Stimulated activated CD4-positive, alpha-beta T cell treated with anti-CD3 and anti-CD28 coated beads, Interleukin-12 subunit alpha, Interleukin-12 subunit beta, amount 100 ng/mL, for 48 hours (primary cell): Measurements from ENCODE around the gene TSPAN17.
"Not testable (repeated sequence)": the region's sequence is repeated elsewhere in the genome, so short reads cannot be mapped to it uniquely, and the experiment has no call there.

ENCODE experiments used
- DNase-seq, 3 donors: peaks; one replicate each; pipeline ENCODE4 v3.0.0-alpha.2; 2020; ENCODE audit warnings: low read depth in 2 of 3, low spot score in 1 of 3

The TSPAN17 gene

GRCh38 chr5:176677209-176677939 is 30.1 kb downstream of the TSPAN17 start:
- DNase-seq, result no peak

- DNase-seq, result no peak
Observed at GRCh38 chr5:176678584-176678983, 31.3 kb downstream of the TSPAN17 start.

- DNase-seq, result no peak
Observed at GRCh38 chr5:176679365-176680225, 32.3 kb downstream of the TSPAN17 start.

DNA sequence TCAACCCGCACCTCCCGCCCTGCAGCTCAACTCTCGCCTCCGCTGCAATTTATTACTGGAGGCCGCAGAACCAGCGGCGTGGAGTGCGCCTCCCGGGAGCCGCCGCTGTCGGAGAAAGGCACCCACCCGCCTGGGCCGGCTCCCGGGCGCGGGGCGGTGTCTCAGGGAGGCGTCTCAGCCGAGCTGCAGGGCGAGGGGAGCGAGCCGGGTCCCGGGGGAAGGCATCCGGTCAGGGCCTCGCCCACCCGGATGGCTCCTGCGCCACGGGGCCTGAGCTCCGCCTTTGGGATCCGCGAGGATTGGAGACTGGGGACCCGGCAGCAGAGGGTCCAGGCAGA is 32.9 kb downstream of the TSPAN17 start:
- no peak for DNase-seq

DNA sequence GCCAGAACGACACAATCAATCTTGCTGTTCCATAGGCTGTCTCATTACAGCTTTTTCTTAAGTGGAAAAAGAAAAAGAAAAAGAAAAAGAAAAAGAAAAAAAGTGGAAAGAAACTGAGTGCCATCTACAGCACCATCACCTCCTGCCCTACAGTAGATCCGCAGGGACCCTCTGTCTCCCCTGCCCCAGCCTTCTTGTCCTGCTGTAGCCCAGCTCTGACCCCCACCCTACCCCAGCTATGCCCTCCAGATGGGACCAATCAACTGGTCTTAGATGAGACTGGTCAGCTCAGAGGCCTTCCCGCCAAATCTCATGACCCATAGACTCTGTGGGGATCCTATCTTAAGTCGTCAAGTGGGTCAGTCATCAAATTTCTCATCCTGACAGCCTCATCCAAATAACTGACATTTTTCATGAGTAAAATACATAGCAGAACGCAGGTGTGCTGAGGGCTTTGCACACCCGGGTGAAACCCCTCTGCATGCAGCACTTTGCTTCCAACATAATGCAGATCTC is 34.8 kb downstream of the TSPAN17 start:
- no peak for DNase-seq

- DNase-seq, result no peak
Observed at GRCh38 chr5:176685010-176685409, 37.7 kb downstream of the TSPAN17 start.

- no peak for DNase-seq
Observed at GRCh38 chr5:176687247-176687646, 40.0 kb downstream of the TSPAN17 start.

GRCh38 chr5:176687881-176688280 is 40.6 kb downstream of the TSPAN17 start:
- no peak for DNase-seq

DNA sequence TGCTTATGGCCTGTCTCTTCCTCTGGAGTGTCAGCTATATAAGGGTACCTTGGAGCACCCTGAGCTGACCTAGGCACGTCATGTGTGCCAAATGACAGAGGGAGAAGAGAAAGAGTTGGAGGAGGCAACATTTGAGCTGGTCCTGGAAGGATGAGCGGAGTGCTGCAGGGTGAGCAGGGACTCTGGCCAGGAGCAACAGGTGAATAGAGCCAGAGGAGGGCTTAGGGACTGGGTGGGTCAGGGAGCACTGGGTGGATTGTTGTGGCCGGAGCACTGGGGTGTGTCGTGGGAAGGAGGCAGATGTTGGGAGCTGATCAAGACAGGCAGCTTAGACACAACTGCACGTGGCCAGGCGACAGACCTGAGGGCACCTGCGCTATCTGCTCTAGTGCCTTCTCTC is 43.6 kb downstream of the TSPAN17 start:
- DNase-seq, result no peak

DNA sequence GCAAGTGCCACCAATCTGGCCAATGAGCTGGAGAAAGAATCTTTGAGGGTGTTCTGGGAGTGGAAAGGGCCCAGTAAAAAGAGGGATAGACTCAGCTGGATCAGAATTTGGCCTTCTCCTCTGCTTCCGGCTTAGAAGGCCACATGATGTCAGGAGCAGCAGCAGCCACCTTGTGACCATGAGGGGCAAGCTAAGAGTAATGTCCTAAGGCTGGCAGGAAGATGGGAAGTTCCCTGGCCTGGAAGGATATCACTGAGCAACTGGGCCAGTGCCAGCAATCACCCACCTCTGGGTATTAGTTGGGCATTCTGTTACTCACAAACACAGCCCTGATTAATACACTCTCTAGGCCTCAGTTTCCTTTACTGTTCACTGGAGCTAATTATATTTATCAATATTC is 44.2 kb downstream of the TSPAN17 start:
- no peak for DNase-seq

DNA sequence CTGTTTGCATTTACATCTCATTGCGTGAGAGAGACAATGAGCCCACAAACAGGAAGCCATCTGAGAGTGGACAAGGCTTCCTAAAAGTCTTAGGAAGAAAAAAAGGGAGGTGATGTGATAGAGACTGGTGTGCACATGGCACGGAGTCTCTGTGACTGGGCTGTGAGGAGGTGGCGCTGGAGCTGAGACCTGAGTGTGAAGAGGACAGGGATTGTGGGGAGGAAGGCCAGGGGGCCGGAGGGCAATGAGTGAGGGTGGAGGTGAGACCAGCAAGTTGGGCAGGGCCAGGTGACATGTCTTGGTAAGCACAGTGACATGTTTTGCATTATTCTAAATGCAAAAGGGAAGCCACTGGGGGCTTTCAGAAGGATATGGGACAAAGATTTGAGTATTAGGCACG is 45.0 kb downstream of the TSPAN17 start:
- DNase-seq, result no peak

DNA sequence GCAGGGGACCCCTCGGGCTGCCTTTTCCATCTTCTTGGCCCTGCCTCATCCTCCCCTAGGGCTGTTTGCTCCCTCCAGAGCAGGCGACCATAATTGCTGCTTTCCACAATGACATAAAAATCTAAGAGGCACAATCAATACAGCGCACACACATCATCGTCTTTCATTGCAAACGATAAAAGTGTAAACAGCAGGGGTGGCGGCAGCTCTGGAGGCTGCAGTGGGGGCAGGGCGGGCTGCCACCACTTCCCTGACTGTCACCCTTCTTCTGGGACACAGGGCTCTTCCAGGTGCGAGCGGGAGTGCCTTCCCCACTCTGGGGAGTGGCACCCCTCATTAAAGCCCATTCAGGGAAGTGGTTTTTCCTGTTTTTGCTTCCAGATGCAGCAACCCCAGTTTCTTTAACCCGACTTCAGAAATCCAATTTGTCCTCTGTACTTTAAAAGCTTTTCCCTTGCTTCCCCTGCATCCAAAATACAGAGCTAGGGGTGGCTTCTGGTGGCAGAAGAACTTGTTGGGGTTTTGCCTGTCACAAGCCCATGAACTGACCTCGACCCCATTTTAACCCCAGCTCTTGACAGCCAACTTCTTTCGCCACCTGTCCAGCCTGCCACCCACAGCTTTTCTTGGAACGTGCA is 45.7 kb downstream of the TSPAN17 start:
- DNase-seq, result no peak

GRCh38 chr5:176693477-176693851 is 46.2 kb downstream of the TSPAN17 start:
- no peak for DNase-seq

DNA sequence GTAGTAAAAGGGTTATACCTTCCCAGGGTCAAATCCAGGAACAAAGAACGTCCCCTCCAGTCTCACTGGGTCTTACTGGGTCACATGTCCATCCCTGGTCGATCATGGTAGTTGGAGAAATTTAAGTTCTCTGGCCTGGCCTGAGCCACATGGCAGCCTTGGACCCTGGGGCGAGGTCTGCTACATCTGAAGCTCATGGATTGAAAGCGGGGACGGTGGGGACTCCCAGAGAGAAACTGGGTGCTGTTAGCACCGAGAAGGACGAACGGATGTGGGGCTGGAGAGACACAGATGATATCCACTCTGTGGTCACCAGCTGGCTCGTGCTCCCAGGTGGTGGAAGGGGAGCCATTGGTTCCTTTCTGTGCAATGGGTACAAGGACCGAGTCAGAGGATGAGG is 46.9 kb downstream of the TSPAN17 start:
- DNase-seq, result no peak

GRCh38 chr5:176694631-176695030 is 47.3 kb downstream of the TSPAN17 start:
- no peak for DNase-seq

GRCh38 chr5:176695073-176695472 is 47.8 kb downstream of the TSPAN17 start:
- no peak for DNase-seq

GRCh38 chr5:176697267-176697933 is 50.1 kb downstream of the TSPAN17 start:
- DNase-seq, result no peak

- no peak for DNase-seq
Observed at GRCh38 chr5:176697934-176698538, 50.8 kb downstream of the TSPAN17 start.

GRCh38 chr5:176699446-176699845 is 52.2 kb downstream of the TSPAN17 start:
- DNase-seq, result not testable (repeated sequence)

GRCh38 chr5:176700239-176700847 is 53.1 kb downstream of the TSPAN17 start:
- peak in 1 of 3 donors; percentile 10 for DNase-seq
